Chondrocyte (in vitro differentiated cells): ENCODE measurements around the gene MLX. TPM values are rescaled to one million over a fixed set of nuclear protein-coding genes. Genes with fewer than 3 reads are reported as not detected.
"Not testable (repeated sequence)": the region's sequence is repeated elsewhere in the genome, so short reads cannot be mapped to it uniquely, and the experiment has no call there.

Experiments
- DNase-seq: peaks from one replicate; pipeline ENCODE4 v3.0.0; 2021; ENCODE audit warnings: mixed read lengths, low spot score
- H3K27ac Mint-ChIP-seq: one replicate; pipeline ENCODE4 v1.8.0; 2021; ENCODE audit warnings: mild to moderate bottlenecking, moderate library complexity, mixed read lengths; ENCODE audit not compliant: unreplicated experiment
- H3K27me3 Mint-ChIP-seq: 2 replicates; pipeline ENCODE4 v1.8.0; 2021; ENCODE audit warnings: low read depth, mixed read lengths
- H3K36me3 Mint-ChIP-seq: 2 replicates; pipeline ENCODE4 v1.8.0; 2021; ENCODE audit warnings: low read depth, mixed read lengths
- H3K4me1 Mint-ChIP-seq: 2 replicates; pipeline ENCODE4 v1.8.0; 2021; ENCODE audit warnings: low read depth, mild to moderate bottlenecking, mixed read lengths
- H3K4me3 Mint-ChIP-seq: one replicate; pipeline ENCODE4 v1.8.0; 2021; ENCODE audit warnings: mild to moderate bottlenecking, moderate library complexity, mixed read lengths; ENCODE audit not compliant: unreplicated experiment
- H3K9me3 Mint-ChIP-seq: 2 replicates; pipeline ENCODE4 v1.8.0; 2021; ENCODE audit warnings: low read depth, mixed read lengths
- CTCF ChIP-seq: fragments of 200-600 bp; sonication (generic); IDR thresholded peaks from 2 replicates; pipeline ENCODE4 v1.5.0; 2021; ENCODE audit warnings: antibody characterized with exemption, mild to moderate bottlenecking, moderate library complexity
- total RNA-seq: library from RNA; stranded (reverse); gene quantifications from 3 replicates; pipeline ENCODE4 v1.2.1, GENCODE V29; 2021

The MLX gene
- total RNA-seq, 1 donor from 2014 or later = 30.3 TPM

- H3K9me3 Mint-ChIP-seq = no peaks in the 10 kb centered on the region
- H3K36me3 Mint-ChIP-seq = no peaks in the 10 kb centered on the region
- no peaks in the 10 kb centered on the region for H3K27me3 Mint-ChIP-seq
- H3K4me1 Mint-ChIP-seq = peaks cover 34% of the 10 kb centered on the region
- DNase-seq = no peak
- TF ChIP-seq CTCF = no peak
- H3K27ac Mint-ChIP-seq = no peak overlapping the region
- no peak overlapping the region for H3K4me3 Mint-ChIP-seq
Measured at GRCh38 chr17:42603318-42603717, 36.4 kb downstream of the MLX start.

GRCh38 chr17:42607769-42608168, 40.9 kb downstream of the MLX start:
- no peak for DNase-seq
- Mint-ChIP-seq H3K4me3 (peak overlapping the region; percentile 99), H3K27ac (peak overlapping the region; percentile 34), H3K9me3 (no peaks in the 10 kb centered on the region), H3K4me1 (peaks cover 33% of the 10 kb centered on the region), H3K36me3 (peaks cover 5% of the 10 kb centered on the region), H3K27me3 (no peaks in the 10 kb centered on the region)
- TF ChIP-seq CTCF = no peak

- H3K27ac Mint-ChIP-seq = peak overlapping the region; percentile 98
- H3K4me1 Mint-ChIP-seq = peaks cover 33% of the 10 kb centered on the region
- DNase-seq = no peak
- H3K4me3 Mint-ChIP-seq = peak overlapping the region; percentile 99
- peaks cover 9% of the 10 kb centered on the region for H3K36me3 Mint-ChIP-seq
- no peaks in the 10 kb centered on the region for H3K27me3 Mint-ChIP-seq
- TF ChIP-seq CTCF = no peak
- H3K9me3 Mint-ChIP-seq = no peaks in the 10 kb centered on the region
Measured at GRCh38 chr17:42608305-42609181, 41.6 kb downstream of the MLX start.

- peaks cover 14% of the 10 kb centered on the region for H3K36me3 Mint-ChIP-seq
- peak within 1 kb of the TSS; percentile 99 for H3K4me3 Mint-ChIP-seq
- DNase-seq = peak; percentile 99
- peak within 1 kb of the TSS; percentile 98 for H3K27ac Mint-ChIP-seq
- peak; percentile 83 for TF ChIP-seq CTCF
- no peaks in the 10 kb centered on the region for H3K27me3 Mint-ChIP-seq
- H3K4me1 Mint-ChIP-seq = peaks cover 33% of the 10 kb centered on the region
- H3K9me3 Mint-ChIP-seq = no peaks in the 10 kb centered on the region
Measured at GRCh38 chr17:42609182-42609813, 42.4 kb downstream of the MLX start, which contains the start of the genes RETREG3 and TUBG1. TSS of gene RETREG3 (minus strand) at chr17:42609374. CDS start at chr17:42609324, 50 bp downstream. TSS of gene TUBG1 (plus strand) at chr17:42609683. CDS start at chr17:42609738, 55 bp downstream.

GRCh38 chr17:42609814-42610801, 43.2 kb downstream of the MLX start:
- H3K36me3 Mint-ChIP-seq = peaks cover 21% of the 10 kb centered on the region
- not testable (repeated sequence) for DNase-seq, H3K9me3 Mint-ChIP-seq, H3K27me3 Mint-ChIP-seq
- H3K27ac Mint-ChIP-seq = peak overlapping the region; percentile 98
- H3K4me3 Mint-ChIP-seq = peak overlapping the region; percentile 99
- peaks cover 33% of the 10 kb centered on the region for H3K4me1 Mint-ChIP-seq
